Measurements from ENCODE around the gene ZNF618. TPM values are rescaled to one million over a fixed set of nuclear protein-coding genes. Genes with fewer than 3 reads are reported as not detected.

The ZNF618 gene
- total RNA-seq, 1 experiment from 2014 or later, result 22.0 TPM

DNA sequence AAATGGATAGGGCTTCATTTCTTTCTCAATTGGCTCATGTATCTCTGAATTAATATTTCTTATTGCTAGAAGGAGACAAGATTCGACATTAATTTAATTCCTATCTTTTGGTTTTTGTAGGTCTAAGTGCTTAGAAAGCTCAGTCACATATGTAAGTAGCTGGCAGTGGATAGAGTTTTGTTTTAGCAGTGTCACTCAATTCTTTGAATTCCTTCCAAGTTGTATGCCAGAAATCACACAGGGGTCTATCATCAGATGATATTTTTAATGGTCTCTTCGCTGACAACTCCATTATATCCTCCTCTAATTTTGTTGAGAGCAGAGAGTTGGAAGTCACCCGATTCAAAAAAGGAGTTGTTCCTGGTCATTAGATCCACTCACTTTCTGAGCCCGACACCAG is 119.3 kb downstream of the ZNF618 start:
- peaks cover 2% of the 10 kb centered on the region; the same call in 1 of the 2 replicates for H3K36me3 Mint-ChIP-seq
- DNase-seq (ENCODE audit: low spot score) (no peak), ATAC-seq (no peak)
- H3K4me1 Mint-ChIP-seq, result no peaks in the 10 kb centered on the region
- no peak overlapping the region for H3K4me3 Mint-ChIP-seq
- CTCF ChIA-PET, result interaction anchor here (0.6 kb wide), 1 partner anchor 168 kb away, joined by 4 read pairs; no protein-coding TSS in a partner anchor
- TF ChIP-seq ZNF121 (CRISPR knock-in tag; IDR thresholded peaks at IDR 0.05) (no peak), ZNF532 (CRISPR knock-in tag; IDR thresholded peaks at IDR 0.05; ENCODE audit: borderline replicate concordance) (no peak), ZNF416 (CRISPR knock-in tag; IDR thresholded peaks at IDR 0.05) (no peak), ATF2 (CRISPR knock-in tag; IDR thresholded peaks at IDR 0.05; ENCODE audit: borderline replicate concordance, low read depth) (no peak), ZNF263 (CRISPR knock-in tag; IDR thresholded peaks at IDR 0.05; ENCODE audit: low read depth) (no peak), MYBL2 (CRISPR knock-in tag; IDR thresholded peaks at IDR 0.05) (no peak), FOXK1 (CRISPR knock-in tag; IDR thresholded peaks at IDR 0.05) (no peak), ZNF512 (CRISPR knock-in tag; IDR thresholded peaks at IDR 0.05; ENCODE audit: borderline replicate concordance) (no peak), NR1H2 (CRISPR knock-in tag; IDR thresholded peaks at IDR 0.05) (no peak), ZNF317 (CRISPR knock-in tag; IDR thresholded peaks at IDR 0.05; ENCODE audit: borderline replicate concordance, low read depth) (no peak), AFF4 (CRISPR knock-in tag; IDR thresholded peaks at IDR 0.05; ENCODE audit: borderline replicate concordance) (no peak), NR3C1 (CRISPR knock-in tag; conservative IDR thresholded peaks at IDR 0.05; ENCODE audit: low read depth) (no peak)
- TF ChIP-seq, protein P1, sequence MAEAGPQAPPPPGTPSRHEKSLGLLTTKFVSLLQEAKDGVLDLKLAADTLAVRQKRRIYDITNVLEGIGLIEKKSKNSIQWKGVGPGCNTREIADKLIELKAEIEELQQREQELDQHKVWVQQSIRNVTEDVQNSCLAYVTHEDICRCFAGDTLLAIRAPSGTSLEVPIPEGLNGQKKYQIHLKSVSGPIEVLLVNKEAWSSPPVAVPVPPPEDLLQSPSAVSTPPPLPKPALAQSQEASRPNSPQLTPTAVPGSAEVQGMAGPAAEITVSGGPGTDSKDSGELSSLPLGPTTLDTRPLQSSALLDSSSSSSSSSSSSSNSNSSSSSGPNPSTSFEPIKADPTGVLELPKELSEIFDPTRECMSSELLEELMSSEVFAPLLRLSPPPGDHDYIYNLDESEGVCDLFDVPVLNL (CRISPR knock-in tag; IDR thresholded peaks at IDR 0.05; ENCODE audit: borderline replicate concordance, low read depth), result no peak
- TF ChIP-seq, protein P2, sequence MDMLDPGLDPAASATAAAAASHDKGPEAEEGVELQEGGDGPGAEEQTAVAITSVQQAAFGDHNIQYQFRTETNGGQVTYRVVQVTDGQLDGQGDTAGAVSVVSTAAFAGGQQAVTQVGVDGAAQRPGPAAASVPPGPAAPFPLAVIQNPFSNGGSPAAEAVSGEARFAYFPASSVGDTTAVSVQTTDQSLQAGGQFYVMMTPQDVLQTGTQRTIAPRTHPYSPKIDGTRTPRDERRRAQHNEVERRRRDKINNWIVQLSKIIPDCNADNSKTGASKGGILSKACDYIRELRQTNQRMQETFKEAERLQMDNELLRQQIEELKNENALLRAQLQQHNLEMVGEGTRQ (CRISPR knock-in tag; IDR thresholded peaks at IDR 0.05), result no peak
- TF ChIP-seq, protein P3, sequence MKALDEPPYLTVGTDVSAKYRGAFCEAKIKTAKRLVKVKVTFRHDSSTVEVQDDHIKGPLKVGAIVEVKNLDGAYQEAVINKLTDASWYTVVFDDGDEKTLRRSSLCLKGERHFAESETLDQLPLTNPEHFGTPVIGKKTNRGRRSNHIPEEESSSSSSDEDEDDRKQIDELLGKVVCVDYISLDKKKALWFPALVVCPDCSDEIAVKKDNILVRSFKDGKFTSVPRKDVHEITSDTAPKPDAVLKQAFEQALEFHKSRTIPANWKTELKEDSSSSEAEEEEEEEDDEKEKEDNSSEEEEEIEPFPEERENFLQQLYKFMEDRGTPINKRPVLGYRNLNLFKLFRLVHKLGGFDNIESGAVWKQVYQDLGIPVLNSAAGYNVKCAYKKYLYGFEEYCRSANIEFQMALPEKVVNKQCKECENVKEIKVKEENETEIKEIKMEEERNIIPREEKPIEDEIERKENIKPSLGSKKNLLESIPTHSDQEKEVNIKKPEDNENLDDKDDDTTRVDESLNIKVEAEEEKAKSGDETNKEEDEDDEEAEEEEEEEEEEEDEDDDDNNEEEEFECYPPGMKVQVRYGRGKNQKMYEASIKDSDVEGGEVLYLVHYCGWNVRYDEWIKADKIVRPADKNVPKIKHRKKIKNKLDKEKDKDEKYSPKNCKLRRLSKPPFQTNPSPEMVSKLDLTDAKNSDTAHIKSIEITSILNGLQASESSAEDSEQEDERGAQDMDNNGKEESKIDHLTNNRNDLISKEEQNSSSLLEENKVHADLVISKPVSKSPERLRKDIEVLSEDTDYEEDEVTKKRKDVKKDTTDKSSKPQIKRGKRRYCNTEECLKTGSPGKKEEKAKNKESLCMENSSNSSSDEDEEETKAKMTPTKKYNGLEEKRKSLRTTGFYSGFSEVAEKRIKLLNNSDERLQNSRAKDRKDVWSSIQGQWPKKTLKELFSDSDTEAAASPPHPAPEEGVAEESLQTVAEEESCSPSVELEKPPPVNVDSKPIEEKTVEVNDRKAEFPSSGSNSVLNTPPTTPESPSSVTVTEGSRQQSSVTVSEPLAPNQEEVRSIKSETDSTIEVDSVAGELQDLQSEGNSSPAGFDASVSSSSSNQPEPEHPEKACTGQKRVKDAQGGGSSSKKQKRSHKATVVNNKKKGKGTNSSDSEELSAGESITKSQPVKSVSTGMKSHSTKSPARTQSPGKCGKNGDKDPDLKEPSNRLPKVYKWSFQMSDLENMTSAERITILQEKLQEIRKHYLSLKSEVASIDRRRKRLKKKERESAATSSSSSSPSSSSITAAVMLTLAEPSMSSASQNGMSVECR (CRISPR knock-in tag; IDR thresholded peaks at IDR 0.05; ENCODE audit: borderline replicate concordance), result no peak
- TF ChIP-seq, protein P4, sequence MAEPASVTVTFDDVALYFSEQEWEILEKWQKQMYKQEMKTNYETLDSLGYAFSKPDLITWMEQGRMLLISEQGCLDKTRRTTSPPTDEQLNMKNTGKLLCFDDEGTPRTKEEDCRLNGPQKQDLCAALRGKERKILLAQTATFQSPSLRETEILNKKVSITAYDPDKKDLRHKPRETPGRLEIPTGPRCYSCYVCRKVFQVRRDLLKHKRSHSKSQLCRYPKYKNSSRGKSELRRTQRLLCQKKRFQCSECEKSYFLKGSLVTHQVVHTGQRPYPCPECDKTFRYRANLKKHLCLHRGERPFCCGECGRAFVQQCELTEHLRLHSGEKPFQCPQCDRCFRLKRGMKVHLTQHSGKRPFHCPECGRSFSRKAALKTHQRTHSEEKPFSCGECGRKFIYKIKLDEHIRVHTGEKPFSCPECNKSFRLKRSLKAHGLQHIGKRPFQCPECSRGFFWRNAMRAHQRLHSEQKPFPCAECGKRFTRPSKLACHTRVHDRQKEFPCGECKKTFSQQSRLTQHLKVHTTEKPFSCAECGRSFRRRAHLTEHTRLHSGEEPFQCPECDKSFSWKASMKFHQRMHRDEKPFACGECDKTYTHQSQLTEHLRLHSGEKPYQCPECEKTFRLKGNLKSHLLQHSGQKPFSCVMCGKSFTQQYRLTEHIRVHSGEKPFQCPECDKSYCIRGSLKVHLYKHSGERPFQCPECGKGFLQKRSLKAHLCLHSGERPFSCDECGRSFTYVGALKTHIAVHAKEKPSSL (CRISPR knock-in tag; conservative IDR thresholded peaks at IDR 0.05), result no peak
- no peaks in the 10 kb centered on the region for H3K9me3 Mint-ChIP-seq
- H3K27me3 Mint-ChIP-seq (ENCODE audit: low read depth), result no peaks in the 10 kb centered on the region
- no peak overlapping the region for H3K27ac Mint-ChIP-seq
- POLR2A ChIA-PET, result no interaction called here
